Measurements from ENCODE around the gene PPP1R37.

Gene PPP1R37

GRCh38 chr19:45146251-45146650 lies 53.3 kb downstream of the PPP1R37 start:
- Histone ChIP-seq H3K27me3 (ENCODE audit: control insufficient read depth, insufficient read depth, low read length) (no peaks in the 10 kb centered on the region), H3K4me3 (ENCODE audit: low read length) (no peak overlapping the region), H3K9me3 (ENCODE audit: control insufficient read depth, insufficient read depth, low read length) (no peaks in the 10 kb centered on the region), H3K27ac (ENCODE audit: low read length) (no peak overlapping the region), H3K36me3 (ENCODE audit: control insufficient read depth, insufficient read depth, low read length) (peaks cover 15% of the 10 kb centered on the region; the same call in 1 of the 2 replicates), H3K4me1 (ENCODE audit: control insufficient read depth, insufficient read depth, low read length) (no peaks in the 10 kb centered on the region)
- WGBS (ENCODE audit: insufficient coverage, insufficient read length): no CpG with 5 or more reads among the region's 13 CpGs
- DNase-seq (ENCODE audit: low read depth, low spot score): no peak

DNA sequence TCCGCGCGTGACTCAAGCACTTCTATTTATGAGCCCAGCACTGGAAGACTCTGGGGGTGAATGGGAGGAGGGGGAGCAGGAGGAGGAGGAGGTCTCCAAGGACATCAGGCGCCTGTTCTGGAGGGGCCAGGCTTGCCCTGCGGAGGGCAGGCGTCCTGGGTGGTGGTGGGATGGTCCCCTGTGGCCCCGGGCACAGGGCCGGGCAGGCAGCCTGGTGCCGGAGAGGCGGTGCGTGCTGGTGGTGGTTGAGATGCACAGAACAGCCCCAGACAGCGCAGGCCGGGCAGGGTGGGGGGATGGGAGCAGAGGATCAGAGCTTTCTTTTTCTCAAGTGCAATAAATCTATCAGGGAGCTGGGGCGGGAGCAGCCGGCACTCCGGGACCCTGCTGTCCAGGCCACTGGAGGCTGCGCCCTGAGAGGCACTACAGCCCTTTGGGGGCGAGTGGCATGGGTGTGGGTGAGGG lies 53.8 kb downstream of the PPP1R37 start:
- DNase-seq (ENCODE audit: low read depth, low spot score): no peak
- H3K27ac ChIP-seq (ENCODE audit: low read length): no peak overlapping the region
- H3K4me3 ChIP-seq (ENCODE audit: low read length): no peak overlapping the region
- H3K4me1 ChIP-seq (ENCODE audit: control insufficient read depth, insufficient read depth, low read length): peaks cover 1% of the 10 kb centered on the region; the same call in 1 of the 2 replicates
- H3K27me3 ChIP-seq (ENCODE audit: control insufficient read depth, insufficient read depth, low read length): no peaks in the 10 kb centered on the region
- peaks cover 12% of the 10 kb centered on the region; the same call in 1 of the 2 replicates for H3K36me3 ChIP-seq (ENCODE audit: control insufficient read depth, insufficient read depth, low read length)
- no peaks in the 10 kb centered on the region for H3K9me3 ChIP-seq (ENCODE audit: control insufficient read depth, insufficient read depth, low read length)
- WGBS (ENCODE audit: insufficient coverage, insufficient read length): no CpG with 5 or more reads among the region's 18 CpGs

- H3K4me3 ChIP-seq (ENCODE audit: low read length): no peak overlapping the region
- peaks cover 5% of the 10 kb centered on the region; the same call in 1 of the 2 replicates for H3K27me3 ChIP-seq (ENCODE audit: control insufficient read depth, insufficient read depth, low read length)
- no CpG with 5 or more reads among the region's 18 CpGs for WGBS (ENCODE audit: insufficient coverage, insufficient read length)
- peaks cover 5% of the 10 kb centered on the region; the same call in 1 of the 2 replicates for H3K4me1 ChIP-seq (ENCODE audit: control insufficient read depth, insufficient read depth, low read length)
- DNase-seq (ENCODE audit: low read depth, low spot score): no peak
- no peaks in the 10 kb centered on the region for H3K9me3 ChIP-seq (ENCODE audit: control insufficient read depth, insufficient read depth, low read length)
- H3K36me3 ChIP-seq (ENCODE audit: control insufficient read depth, insufficient read depth, low read length): peaks cover 5% of the 10 kb centered on the region; the same call in 1 of the 2 replicates
- H3K27ac ChIP-seq (ENCODE audit: low read length): no peak overlapping the region
These were observed 55.1 kb downstream of the PPP1R37 start for GRCh38 chr19:45147835-45148676.

DNA sequence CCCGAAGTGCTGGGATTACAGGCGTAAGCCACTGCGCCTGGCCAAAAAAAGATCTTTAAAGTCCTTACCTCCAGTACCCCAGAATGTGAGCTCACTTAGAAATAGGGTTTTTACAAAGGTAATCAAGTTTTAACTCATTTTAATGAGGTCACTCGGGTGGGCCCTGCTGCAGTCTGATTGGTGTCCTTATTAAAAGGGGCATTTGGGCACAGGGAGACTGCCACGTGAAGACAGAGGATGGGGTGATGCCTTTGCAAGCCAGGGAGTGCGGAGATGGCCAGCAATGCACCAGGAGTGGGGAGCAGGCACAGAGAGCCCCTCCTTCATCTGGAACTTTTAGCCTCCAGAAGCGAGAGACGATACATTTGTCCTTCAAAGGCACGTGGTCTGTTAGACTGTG lies 56.1 kb downstream of the PPP1R37 start:
- Histone ChIP-seq H3K27ac (ENCODE audit: low read length) (no peak overlapping the region), H3K4me3 (ENCODE audit: low read length) (no peak overlapping the region), H3K27me3 (ENCODE audit: control insufficient read depth, insufficient read depth, low read length) (peaks cover 11% of the 10 kb centered on the region; the same call in 1 of the 2 replicates), H3K4me1 (ENCODE audit: control insufficient read depth, insufficient read depth, low read length) (peaks cover 11% of the 10 kb centered on the region), H3K9me3 (ENCODE audit: control insufficient read depth, insufficient read depth, low read length) (no peaks in the 10 kb centered on the region), H3K36me3 (ENCODE audit: control insufficient read depth, insufficient read depth, low read length) (peaks cover 5% of the 10 kb centered on the region; the same call in 1 of the 2 replicates)
- WGBS (ENCODE audit: insufficient coverage, insufficient read length): no CpG with 5 or more reads among the region's 9 CpGs
- no peak for DNase-seq (ENCODE audit: low read depth, low spot score)

GRCh38 chr19:45150180-45150579 lies 57.2 kb downstream of the PPP1R37 start:
- peaks cover 13% of the 10 kb centered on the region; the same call in 1 of the 2 replicates for H3K27me3 ChIP-seq (ENCODE audit: control insufficient read depth, insufficient read depth, low read length)
- no peak overlapping the region for H3K4me3 ChIP-seq (ENCODE audit: low read length)
- no peak for DNase-seq (ENCODE audit: low read depth, low spot score)
- no CpG with 5 or more reads among the region's 4 CpGs for WGBS (ENCODE audit: insufficient coverage, insufficient read length)
- H3K4me1 ChIP-seq (ENCODE audit: control insufficient read depth, insufficient read depth, low read length): peaks cover 12% of the 10 kb centered on the region
- H3K27ac ChIP-seq (ENCODE audit: low read length): no peak overlapping the region
- no peaks in the 10 kb centered on the region for H3K9me3 ChIP-seq (ENCODE audit: control insufficient read depth, insufficient read depth, low read length)
- H3K36me3 ChIP-seq (ENCODE audit: control insufficient read depth, insufficient read depth, low read length): no peaks in the 10 kb centered on the region; the same call in 1 of the 2 replicates

- DNase-seq (ENCODE audit: low read depth, low spot score): no peak
- H3K27me3 ChIP-seq (ENCODE audit: control insufficient read depth, insufficient read depth, low read length): peaks cover 13% of the 10 kb centered on the region; the same call in 1 of the 2 replicates
- no peaks in the 10 kb centered on the region for H3K9me3 ChIP-seq (ENCODE audit: control insufficient read depth, insufficient read depth, low read length)
- WGBS (ENCODE audit: insufficient coverage, insufficient read length): no CpG with 5 or more reads among the region's 4 CpGs
- H3K27ac ChIP-seq (ENCODE audit: low read length): no peak overlapping the region
- no peaks in the 10 kb centered on the region; the same call in 1 of the 2 replicates for H3K36me3 ChIP-seq (ENCODE audit: control insufficient read depth, insufficient read depth, low read length)
- H3K4me1 ChIP-seq (ENCODE audit: control insufficient read depth, insufficient read depth, low read length): peaks cover 12% of the 10 kb centered on the region
- H3K4me3 ChIP-seq (ENCODE audit: low read length): no peak overlapping the region
These were observed 57.8 kb downstream of the PPP1R37 start for GRCh38 chr19:45150751-45151281.

DNA sequence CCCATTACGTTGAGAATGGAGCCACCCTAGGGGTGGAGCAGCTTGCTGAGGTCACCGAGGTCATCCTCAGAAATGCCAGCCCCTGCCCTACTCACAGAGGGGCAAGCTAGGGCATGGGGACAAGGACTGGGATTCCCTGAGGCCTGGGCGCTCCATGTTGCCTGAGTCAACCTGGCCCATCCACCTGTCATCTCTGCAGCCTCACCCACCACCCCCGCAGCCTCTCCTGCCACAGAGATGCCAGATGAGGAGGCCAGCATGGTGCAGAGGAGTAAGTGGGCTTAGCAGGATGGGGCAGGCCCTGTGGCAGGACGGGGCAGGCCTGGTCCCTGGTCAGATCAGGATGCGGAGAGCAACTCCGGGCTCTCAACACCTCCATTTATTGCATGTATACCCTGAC lies 58.3 kb downstream of the PPP1R37 start:
- Histone ChIP-seq H3K27me3 (ENCODE audit: control insufficient read depth, insufficient read depth, low read length) (peaks cover 13% of the 10 kb centered on the region; the same call in 1 of the 2 replicates), H3K27ac (ENCODE audit: low read length) (no peak overlapping the region), H3K4me3 (ENCODE audit: low read length) (no peak overlapping the region), H3K4me1 (ENCODE audit: control insufficient read depth, insufficient read depth, low read length) (peaks cover 12% of the 10 kb centered on the region), H3K9me3 (ENCODE audit: control insufficient read depth, insufficient read depth, low read length) (no peaks in the 10 kb centered on the region), H3K36me3 (ENCODE audit: control insufficient read depth, insufficient read depth, low read length) (no peaks in the 10 kb centered on the region; the same call in 1 of the 2 replicates)
- no CpG with 5 or more reads among the region's 7 CpGs for WGBS (ENCODE audit: insufficient coverage, insufficient read length)
- DNase-seq (ENCODE audit: low read depth, low spot score): no peak

DNA sequence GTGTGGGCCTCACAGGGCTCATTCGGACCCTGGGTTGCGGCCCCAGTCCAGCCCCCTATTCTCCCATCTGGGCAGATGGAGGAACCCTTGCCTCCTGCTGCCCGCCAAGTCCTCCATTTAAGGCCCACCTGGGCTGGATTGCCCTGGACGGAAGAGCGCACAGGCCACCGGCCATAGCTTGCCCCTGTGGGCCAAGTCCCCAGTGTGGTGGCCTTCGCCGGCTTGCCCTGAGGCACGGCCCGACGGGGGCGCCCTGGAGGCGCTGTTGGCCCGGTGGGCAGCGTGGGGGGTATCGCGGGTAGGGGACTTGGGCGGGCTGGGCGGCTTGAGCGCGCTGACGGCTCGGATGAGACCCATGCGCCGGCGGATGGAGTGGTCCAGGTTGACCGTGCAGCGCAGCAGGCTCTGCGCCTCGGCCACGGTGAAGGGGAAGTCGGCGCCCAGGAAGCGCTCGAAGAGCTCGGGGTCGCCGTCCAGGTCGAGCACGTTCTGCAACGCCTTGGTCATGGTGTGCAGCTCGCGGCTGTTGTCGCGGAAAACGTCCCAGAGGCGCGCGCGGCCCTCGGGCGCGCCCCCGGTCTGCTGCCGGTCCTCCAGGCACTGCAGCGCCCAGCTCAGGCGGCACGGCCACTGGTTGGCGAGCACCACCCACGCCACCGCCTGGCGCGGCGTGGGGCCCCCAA lies 59.0 kb downstream of the PPP1R37 start:
- H3K36me3 ChIP-seq (ENCODE audit: control insufficient read depth, insufficient read depth, low read length): no peaks in the 10 kb centered on the region; the same call in 1 of the 2 replicates
- H3K27me3 ChIP-seq (ENCODE audit: control insufficient read depth, insufficient read depth, low read length): peaks cover 13% of the 10 kb centered on the region; the same call in 1 of the 2 replicates
- no CpG with 5 or more reads among the region's 64 CpGs for WGBS (ENCODE audit: insufficient coverage, insufficient read length)
- no peaks in the 10 kb centered on the region for H3K9me3 ChIP-seq (ENCODE audit: control insufficient read depth, insufficient read depth, low read length)
- DNase-seq (ENCODE audit: low read depth, low spot score): no peak
- no peak overlapping the region for H3K27ac ChIP-seq (ENCODE audit: low read length)
- H3K4me3 ChIP-seq (ENCODE audit: low read length): no peak overlapping the region; the same call in 1 of the 2 replicates
- H3K4me1 ChIP-seq (ENCODE audit: control insufficient read depth, insufficient read depth, low read length): peaks cover 12% of the 10 kb centered on the region

DNA sequence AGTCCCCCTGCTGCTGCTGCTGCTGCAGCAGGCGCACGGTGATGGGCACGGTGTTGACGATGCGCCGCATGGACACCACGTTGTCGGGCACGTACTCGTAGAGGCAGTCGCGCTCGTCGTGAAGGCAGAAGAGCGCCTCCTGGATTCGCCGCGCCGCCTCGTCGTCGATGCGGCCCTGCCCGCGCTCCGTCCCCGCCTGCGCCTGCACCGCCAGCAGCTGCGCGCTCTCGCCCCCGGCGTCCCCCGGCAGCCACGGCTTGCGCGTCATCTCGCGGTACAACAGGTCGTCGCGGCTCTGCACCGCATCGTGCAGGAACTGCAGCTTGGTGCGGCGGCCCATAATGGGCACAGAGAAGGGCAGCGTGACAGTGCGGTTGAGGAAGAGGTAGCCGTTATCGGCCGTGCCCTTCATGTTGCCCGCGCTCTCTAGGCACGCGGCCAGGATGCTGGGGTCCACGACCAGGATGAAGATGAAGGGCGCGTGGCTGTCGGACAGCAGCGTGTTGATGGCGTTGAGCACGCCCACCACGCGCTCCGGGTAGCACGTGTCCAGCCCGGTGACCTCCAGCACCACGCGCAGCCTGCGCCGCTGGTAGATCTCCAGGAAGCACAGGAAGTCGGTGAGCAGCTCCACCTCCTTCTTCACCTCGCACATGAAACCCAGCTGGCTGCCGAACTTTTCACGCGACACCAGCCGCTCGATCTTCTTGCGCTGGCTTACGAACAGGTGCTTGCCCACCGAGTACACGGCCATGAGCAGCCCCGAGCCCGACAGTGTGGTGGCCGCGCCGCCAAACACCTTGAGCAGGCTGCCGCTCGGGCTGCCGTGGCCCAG lies 59.7 kb downstream of the PPP1R37 start:
- Histone ChIP-seq H3K9me3 (ENCODE audit: control insufficient read depth, insufficient read depth, low read length) (no peaks in the 10 kb centered on the region), H3K36me3 (ENCODE audit: control insufficient read depth, insufficient read depth, low read length) (no peaks in the 10 kb centered on the region; the same call in 1 of the 2 replicates), H3K27me3 (ENCODE audit: control insufficient read depth, insufficient read depth, low read length) (peaks cover 13% of the 10 kb centered on the region; the same call in 1 of the 2 replicates), H3K4me1 (ENCODE audit: control insufficient read depth, insufficient read depth, low read length) (peaks cover 12% of the 10 kb centered on the region), H3K4me3 (ENCODE audit: low read length) (no peak overlapping the region; the same call in 1 of the 2 replicates), H3K27ac (ENCODE audit: low read length) (no peak overlapping the region)
- DNase-seq (ENCODE audit: low read depth, low spot score): no peak
- no CpG with 5 or more reads among the region's 91 CpGs for WGBS (ENCODE audit: insufficient coverage, insufficient read length)

All from iPS DF 6.9 (cell line).